K562 (cell line): ENCODE results near the gene BMF.

Experiments
- ETV6 ChIP-seq, 3 experiments: fragments of 150-350 bp in 1 of 3; sonication (generic) in 1 of 3; formaldehyde crosslinking in 1 of 3; IDR thresholded peaks; 2 replicates each; pipeline versions ENCODE4 v1.6.1 to v1.8.0; 2014 to 2022; ENCODE audit warnings: borderline replicate concordance in 2 of 3, low read depth in 2 of 3, antibody characterized with exemption in 1 of 3, low read length in 1 of 3, mild to moderate bottlenecking in 1 of 3, missing genetic modification reagents in 1 of 3
- MYC ChIP-seq, 2 experiments: fragments of 250-450 bp in 1 of 2; sonication (Bioruptor Pico) in 1 of 2; IDR thresholded peaks; 2 replicates each; pipeline versions ENCODE4 v1.5.1 to v1.6.1; 2012 to 2021; ENCODE audit warnings: low read depth in 2 of 2, borderline replicate concordance in 1 of 2, improper control_type of control experiment in 1 of 2, low read length in 1 of 2, mild to moderate bottlenecking in 1 of 2, moderate library complexity in 1 of 2
- NFIC ChIP-seq: fragments of 450-650 bp; IDR thresholded peaks from 2 replicates; pipeline ENCODE4 v1.6.1; 2017; ENCODE audit warnings: mild to moderate bottlenecking, inconsistent platforms
- ZNF133 ChIP-seq: fragments of 250-450 bp; sonication (Bioruptor Pico); IDR thresholded peaks from 2 replicates; pipeline ENCODE4 v1.4.0; 2020; ENCODE audit warnings: mild to moderate bottlenecking
- ZNF644 ChIP-seq: fragments of 200-800 bp; sonication (Bioruptor generic); IDR thresholded peaks from 2 replicates; pipeline ENCODE4 v1.6.1; 2016; ENCODE audit warnings: low read depth, missing genetic modification characterization, missing compliant biosample characterization
- TF ChIP-seq, protein P1 (sequence below): fragments of 450-650 bp; IDR thresholded peaks from 2 replicates; pipeline ENCODE4 v1.6.1; 2014; ENCODE audit warnings: low read depth, mild to moderate bottlenecking, moderate library complexity, borderline replicate concordance
- TF ChIP-seq, protein P2 (sequence below), 3 experiments: IDR thresholded peaks in 2 of 3; conservative IDR thresholded peaks in 1 of 3; 2 replicates each; pipeline ENCODE4 v1.5.1; 2011 to 2012; ENCODE audit warnings: low read length in 3 of 3, mild to moderate bottlenecking in 3 of 3, control low read depth in 2 of 3, improper control_type of control experiment in 1 of 3, inconsistent platforms in 1 of 3, low read depth in 1 of 3, mixed read lengths in 1 of 3, moderate library complexity in 1 of 3; ENCODE audit not compliant: insufficient read depth in 2 of 3
- TF ChIP-seq, protein P3 (sequence below): fragments of 450-650 bp; IDR thresholded peaks from 2 replicates; pipeline ENCODE4 v1.6.1; 2018; ENCODE audit not compliant: partially characterized antibody
- TF ChIP-seq, protein P4 (sequence below): fragments of 450-650 bp; IDR thresholded peaks from 2 replicates; pipeline ENCODE4 v1.6.1; 2016; ENCODE audit warnings: antibody characterized with exemption

DNA sequence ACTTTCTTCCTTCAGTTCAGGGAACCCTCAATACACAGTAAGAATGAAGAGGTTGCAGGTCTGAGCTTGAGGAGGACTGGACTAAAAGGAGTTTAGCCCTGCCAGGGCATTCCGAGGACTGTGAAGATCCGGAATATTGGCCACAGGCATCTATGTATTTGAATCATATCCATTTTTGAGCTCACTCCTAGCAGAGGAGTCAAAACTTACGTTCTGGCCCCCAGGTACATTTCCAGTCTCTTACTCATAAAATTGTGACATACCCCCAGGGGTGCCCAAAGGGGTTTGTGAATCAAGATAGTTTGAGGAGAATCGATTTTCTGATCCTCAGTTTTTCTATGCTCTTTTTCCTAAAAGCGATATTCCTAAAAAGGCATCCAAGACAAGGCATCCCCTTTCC, 42.1 kb downstream of the BMF start:
- no peak for TF ChIP-seq ETV6 (IDR thresholded peaks at IDR 0.05; ENCODE audit: borderline replicate concordance in 1 of 2, low read depth in 2 of 2, low read length in 1 of 2)
- no peak for TF ChIP-seq ETV6 (CRISPR knock-in tag; IDR thresholded peaks at IDR 0.05; ENCODE audit: borderline replicate concordance)
- TF ChIP-seq, protein P1, sequence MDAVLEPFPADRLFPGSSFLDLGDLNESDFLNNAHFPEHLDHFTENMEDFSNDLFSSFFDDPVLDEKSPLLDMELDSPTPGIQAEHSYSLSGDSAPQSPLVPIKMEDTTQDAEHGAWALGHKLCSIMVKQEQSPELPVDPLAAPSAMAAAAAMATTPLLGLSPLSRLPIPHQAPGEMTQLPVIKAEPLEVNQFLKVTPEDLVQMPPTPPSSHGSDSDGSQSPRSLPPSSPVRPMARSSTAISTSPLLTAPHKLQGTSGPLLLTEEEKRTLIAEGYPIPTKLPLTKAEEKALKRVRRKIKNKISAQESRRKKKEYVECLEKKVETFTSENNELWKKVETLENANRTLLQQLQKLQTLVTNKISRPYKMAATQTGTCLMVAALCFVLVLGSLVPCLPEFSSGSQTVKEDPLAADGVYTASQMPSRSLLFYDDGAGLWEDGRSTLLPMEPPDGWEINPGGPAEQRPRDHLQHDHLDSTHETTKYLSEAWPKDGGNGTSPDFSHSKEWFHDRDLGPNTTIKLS: no peak
- TF ChIP-seq, protein P2, sequence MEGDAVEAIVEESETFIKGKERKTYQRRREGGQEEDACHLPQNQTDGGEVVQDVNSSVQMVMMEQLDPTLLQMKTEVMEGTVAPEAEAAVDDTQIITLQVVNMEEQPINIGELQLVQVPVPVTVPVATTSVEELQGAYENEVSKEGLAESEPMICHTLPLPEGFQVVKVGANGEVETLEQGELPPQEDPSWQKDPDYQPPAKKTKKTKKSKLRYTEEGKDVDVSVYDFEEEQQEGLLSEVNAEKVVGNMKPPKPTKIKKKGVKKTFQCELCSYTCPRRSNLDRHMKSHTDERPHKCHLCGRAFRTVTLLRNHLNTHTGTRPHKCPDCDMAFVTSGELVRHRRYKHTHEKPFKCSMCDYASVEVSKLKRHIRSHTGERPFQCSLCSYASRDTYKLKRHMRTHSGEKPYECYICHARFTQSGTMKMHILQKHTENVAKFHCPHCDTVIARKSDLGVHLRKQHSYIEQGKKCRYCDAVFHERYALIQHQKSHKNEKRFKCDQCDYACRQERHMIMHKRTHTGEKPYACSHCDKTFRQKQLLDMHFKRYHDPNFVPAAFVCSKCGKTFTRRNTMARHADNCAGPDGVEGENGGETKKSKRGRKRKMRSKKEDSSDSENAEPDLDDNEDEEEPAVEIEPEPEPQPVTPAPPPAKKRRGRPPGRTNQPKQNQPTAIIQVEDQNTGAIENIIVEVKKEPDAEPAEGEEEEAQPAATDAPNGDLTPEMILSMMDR (IDR thresholded peaks at IDR 0.05 in 2 of 3, conservative IDR thresholded peaks at IDR 0.05 in 1 of 3; ENCODE audit: insufficient read depth in 2 of 3, low read depth in 1 of 3, low read length in 3 of 3): no peak
- TF ChIP-seq NFIC: no peak
- TF ChIP-seq ZNF133: no peak
- no peak for TF ChIP-seq MYC (IDR thresholded peaks at IDR 0.05; ENCODE audit: low read depth, low read length)
- no peak for TF ChIP-seq MYC (CRISPR knock-in tag; IDR thresholded peaks at IDR 0.05; ENCODE audit: borderline replicate concordance, low read depth)
- TF ChIP-seq ZNF644 (tag): no peak
- TF ChIP-seq, protein P3, sequence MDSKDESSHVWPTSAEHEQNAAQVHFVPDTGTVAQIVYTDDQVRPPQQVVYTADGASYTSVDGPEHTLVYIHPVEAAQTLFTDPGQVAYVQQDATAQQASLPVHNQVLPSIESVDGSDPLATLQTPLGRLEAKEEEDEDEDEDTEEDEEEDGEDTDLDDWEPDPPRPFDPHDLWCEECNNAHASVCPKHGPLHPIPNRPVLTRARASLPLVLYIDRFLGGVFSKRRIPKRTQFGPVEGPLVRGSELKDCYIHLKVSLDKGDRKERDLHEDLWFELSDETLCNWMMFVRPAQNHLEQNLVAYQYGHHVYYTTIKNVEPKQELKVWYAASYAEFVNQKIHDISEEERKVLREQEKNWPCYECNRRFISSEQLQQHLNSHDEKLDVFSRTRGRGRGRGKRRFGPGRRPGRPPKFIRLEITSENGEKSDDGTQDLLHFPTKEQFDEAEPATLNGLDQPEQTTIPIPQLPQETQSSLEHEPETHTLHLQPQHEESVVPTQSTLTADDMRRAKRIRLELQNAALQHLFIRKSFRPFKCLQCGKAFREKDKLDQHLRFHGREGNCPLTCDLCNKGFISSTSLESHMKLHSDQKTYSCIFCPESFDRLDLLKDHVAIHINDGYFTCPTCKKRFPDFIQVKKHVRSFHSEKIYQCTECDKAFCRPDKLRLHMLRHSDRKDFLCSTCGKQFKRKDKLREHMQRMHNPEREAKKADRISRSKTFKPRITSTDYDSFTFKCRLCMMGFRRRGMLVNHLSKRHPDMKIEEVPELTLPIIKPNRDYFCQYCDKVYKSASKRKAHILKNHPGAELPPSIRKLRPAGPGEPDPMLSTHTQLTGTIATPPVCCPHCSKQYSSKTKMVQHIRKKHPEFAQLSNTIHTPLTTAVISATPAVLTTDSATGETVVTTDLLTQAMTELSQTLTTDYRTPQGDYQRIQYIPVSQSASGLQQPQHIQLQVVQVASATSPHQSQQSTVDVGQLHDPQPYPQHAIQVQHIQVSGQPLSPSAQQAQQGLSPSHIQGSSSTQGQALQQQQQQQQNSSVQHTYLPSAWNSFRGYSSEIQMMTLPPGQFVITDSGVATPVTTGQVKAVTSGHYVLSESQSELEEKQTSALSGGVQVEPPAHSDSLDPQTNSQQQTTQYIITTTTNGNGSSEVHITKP: no peak
- TF ChIP-seq, protein P4, sequence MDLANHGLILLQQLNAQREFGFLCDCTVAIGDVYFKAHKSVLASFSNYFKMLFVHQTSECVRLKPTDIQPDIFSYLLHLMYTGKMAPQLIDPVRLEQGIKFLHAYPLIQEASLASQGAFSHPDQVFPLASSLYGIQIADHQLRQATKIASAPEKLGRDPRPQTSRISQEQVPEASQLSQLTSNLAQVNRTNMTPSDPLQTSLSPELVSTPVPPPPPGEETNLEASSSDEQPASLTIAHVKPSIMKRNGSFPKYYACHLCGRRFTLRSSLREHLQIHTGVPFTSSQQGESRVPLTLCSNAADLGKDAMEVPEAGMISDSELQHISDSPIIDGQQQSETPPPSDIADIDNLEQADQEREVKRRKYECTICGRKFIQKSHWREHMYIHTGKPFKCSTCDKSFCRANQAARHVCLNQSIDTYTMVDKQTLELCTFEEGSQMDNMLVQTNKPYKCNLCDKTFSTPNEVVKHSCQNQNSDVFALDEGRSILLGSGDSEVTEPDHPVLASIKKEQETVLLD: no peak
